ENCODE data around the gene CYP11A1.

DNA sequence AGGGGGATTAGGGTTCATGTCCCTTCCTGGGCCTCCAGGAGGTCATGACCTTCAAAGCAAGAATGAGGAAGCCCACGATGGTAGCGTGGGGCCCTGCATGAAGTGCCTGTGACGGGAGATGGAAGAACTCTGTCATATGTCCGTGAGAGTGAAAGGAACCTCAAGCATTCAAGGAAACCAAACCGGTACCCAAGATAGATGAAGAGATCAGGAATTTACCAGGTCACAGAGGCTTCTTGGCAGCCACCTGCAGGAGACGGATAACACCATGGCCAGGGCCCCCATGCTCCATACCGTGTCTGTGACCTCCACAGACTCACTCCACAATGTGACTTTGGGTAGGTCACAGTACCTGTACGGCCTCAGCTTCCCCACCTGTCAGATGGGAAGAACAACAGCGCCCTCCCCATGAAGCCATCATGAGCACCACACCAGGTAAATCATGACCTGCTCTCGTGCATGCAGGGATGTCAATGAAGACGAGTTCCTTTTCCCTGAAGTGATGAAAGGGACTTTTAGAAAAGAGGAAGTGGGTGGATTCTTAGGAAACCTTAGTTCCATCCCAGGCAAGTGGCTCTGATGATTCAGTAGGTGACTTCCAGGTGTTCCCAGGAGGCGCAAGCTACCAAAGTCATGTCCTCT lies 23.3 kb upstream of the CYP11A1 start:
- TF ChIP-seq POLR2AphosphoS5 (IDR thresholded peaks at IDR 0.05) (no peak), POLR2A (IDR thresholded peaks at IDR 0.05) (no peak)
- TF ChIP-seq, protein P1, sequence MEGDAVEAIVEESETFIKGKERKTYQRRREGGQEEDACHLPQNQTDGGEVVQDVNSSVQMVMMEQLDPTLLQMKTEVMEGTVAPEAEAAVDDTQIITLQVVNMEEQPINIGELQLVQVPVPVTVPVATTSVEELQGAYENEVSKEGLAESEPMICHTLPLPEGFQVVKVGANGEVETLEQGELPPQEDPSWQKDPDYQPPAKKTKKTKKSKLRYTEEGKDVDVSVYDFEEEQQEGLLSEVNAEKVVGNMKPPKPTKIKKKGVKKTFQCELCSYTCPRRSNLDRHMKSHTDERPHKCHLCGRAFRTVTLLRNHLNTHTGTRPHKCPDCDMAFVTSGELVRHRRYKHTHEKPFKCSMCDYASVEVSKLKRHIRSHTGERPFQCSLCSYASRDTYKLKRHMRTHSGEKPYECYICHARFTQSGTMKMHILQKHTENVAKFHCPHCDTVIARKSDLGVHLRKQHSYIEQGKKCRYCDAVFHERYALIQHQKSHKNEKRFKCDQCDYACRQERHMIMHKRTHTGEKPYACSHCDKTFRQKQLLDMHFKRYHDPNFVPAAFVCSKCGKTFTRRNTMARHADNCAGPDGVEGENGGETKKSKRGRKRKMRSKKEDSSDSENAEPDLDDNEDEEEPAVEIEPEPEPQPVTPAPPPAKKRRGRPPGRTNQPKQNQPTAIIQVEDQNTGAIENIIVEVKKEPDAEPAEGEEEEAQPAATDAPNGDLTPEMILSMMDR (IDR thresholded peaks at IDR 0.05) = no peak

Data from stomach (tissue), 4 donors.